GM12872 (cell line): Measurements from ENCODE around the gene TMEM250.

Source experiments
- TF ChIP-seq, protein P1 (sequence below): IDR thresholded peaks from 3 replicates; pipeline ENCODE4 v1.5.1; 2011; ENCODE audit warnings: low read depth, mild to moderate bottlenecking, low read length, moderate library complexity; ENCODE audit not compliant: insufficient read depth

Gene TMEM250

GRCh38 chr9:136133191-136133958 lies 14.7 kb upstream of the TMEM250 start:
- TF ChIP-seq, protein P1, sequence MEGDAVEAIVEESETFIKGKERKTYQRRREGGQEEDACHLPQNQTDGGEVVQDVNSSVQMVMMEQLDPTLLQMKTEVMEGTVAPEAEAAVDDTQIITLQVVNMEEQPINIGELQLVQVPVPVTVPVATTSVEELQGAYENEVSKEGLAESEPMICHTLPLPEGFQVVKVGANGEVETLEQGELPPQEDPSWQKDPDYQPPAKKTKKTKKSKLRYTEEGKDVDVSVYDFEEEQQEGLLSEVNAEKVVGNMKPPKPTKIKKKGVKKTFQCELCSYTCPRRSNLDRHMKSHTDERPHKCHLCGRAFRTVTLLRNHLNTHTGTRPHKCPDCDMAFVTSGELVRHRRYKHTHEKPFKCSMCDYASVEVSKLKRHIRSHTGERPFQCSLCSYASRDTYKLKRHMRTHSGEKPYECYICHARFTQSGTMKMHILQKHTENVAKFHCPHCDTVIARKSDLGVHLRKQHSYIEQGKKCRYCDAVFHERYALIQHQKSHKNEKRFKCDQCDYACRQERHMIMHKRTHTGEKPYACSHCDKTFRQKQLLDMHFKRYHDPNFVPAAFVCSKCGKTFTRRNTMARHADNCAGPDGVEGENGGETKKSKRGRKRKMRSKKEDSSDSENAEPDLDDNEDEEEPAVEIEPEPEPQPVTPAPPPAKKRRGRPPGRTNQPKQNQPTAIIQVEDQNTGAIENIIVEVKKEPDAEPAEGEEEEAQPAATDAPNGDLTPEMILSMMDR: peak; percentile 20; the same call in 1 of the 3 replicates

DNA sequence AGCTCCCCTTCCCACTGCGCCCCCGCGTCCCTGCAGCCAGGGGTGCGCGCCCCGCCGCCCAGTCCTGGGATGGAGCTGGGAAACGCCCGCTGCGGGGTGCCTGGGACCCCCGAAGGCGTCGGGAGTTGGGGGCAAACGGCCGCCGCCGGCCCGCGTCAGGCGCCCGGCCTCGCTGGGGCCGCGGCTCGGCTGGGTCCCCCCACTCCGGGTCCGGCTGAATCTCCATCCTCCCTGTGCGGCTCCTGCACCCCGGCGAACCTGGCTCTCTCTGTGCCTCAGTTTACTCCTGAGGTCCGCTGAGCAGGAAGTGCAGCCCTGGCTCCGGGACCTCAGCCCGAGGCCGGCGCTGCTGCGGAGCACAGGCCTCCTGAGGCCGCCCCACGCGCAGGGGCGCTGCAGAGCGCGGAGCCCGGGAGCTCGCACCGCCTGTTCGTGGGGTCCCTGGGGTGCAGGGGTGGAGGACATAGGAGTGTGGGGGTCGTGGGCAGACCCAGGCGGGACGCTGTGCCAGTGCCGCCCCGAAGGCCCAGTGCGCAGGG lies 13.9 kb upstream of the TMEM250 start:
- TF ChIP-seq, protein P1: no peak

- TF ChIP-seq, protein P1: no peak
These were observed 13.2 kb upstream of the TMEM250 start for GRCh38 chr9:136131629-136132511.

- TF ChIP-seq, protein P1: no peak
These were observed 10.5 kb upstream of the TMEM250 start for GRCh38 chr9:136129176-136129575.

GRCh38 chr9:136128436-136128835 lies 9.8 kb upstream of the TMEM250 start:
- TF ChIP-seq, protein P1: no peak

GRCh38 chr9:136127313-136127712 lies 8.6 kb upstream of the TMEM250 start:
- TF ChIP-seq, protein P1: no peak
